Measurements from ENCODE around the gene IKZF1.
A peak's percentile ranks its signal among the peaks of the same experiment; 100 is the strongest.

The IKZF1 gene

DNA sequence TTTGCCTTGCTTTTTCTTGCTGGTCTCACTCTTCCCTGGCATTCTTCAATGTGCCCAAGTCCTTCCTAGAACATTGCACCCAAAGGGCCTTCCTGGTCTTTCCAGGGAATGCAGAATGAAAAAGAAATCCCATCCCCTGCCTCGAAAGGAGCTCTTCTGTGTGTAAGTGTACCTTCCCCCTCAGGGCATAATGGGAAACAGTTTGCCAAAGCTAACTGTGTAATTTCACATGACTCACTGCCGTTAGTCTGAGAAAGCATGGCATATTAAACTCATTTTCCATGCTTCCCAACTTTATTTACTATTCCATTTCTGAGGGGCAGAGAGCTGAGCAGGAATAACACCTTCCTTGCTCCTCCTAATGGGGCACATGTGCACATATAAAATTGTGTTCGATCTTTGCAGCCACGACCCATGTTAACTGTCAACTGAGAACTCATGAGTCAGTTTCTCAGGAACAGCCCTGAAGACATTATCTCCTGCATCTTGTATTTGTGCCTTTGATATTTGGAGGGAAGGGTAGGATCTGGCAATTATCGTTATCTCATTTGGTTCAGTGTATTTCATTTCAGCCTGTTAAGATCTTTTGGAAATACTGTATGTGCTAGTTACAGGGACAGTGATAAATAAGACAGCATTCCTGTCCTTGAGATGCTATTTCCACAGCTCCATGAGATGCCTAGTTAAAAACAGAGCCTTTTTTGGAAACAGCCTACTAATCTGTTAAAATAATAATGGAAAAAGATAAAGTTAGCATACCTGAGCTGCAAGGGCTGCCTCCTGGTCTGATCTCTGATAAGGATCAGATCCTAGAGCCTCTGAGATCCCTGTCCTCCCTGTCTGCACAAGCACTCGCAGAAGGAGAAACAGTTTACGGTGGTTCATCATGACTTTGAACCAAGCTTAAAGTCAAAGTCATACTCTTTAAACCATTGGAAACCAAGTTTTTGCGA lies 42.3 kb downstream of the IKZF1 start:
- peaks cover 89% of the 10 kb centered on the region for H3K4me1 ChIP-seq (ENCODE audit: control insufficient read depth, insufficient read depth, low read length, poor library complexity, severe bottlenecking)
- no peaks in the 10 kb centered on the region for H3K27me3 ChIP-seq (replicated peaks; ENCODE audit: control insufficient read depth, insufficient read depth, low read length, poor library complexity, severe bottlenecking)
- H3K9me3 ChIP-seq (ENCODE audit: control insufficient read depth, low read length) = no peaks in the 10 kb centered on the region
- H3K4me3 ChIP-seq (ENCODE audit: insufficient read depth, low read depth, low read length, poor library complexity, severe bottlenecking) = peak overlapping the region; percentile 34
- H3K36me3 ChIP-seq (ENCODE audit: control insufficient read depth, insufficient read depth, low read length) = peaks cover 27% of the 10 kb centered on the region
- no peak for DNase-seq
- peak overlapping the region; percentile 94 for H3K27ac ChIP-seq (ENCODE audit: insufficient read depth, low read length, poor library complexity, severe bottlenecking)

DNA sequence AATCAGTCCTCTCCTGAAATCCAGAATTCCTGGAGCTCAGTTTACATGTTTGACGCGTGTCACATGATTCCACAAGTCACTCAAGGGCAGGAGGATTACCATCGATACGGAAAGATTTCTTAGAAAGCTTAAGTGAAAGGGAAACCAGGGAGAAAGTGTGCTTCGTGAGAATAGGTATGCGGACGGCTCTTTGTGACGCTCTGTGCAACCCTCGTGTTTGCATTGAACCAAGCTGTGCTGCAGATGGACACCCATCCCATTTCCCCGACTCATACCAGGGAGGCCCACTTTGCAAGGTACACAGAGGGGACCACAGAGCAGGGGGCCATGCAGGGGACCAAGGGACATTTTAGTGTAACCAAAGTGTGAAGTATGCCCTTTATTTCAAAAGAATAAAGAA lies 43.2 kb downstream of the IKZF1 start:
- H3K9me3 ChIP-seq (ENCODE audit: control insufficient read depth, low read length) = no peaks in the 10 kb centered on the region
- H3K27me3 ChIP-seq (replicated peaks; ENCODE audit: control insufficient read depth, insufficient read depth, low read length, poor library complexity, severe bottlenecking) = no peaks in the 10 kb centered on the region
- H3K27ac ChIP-seq (ENCODE audit: insufficient read depth, low read length, poor library complexity, severe bottlenecking) = peak overlapping the region; percentile 94
- DNase-seq = peak in 1 of 3 donors; percentile 32
- peaks cover 85% of the 10 kb centered on the region for H3K4me1 ChIP-seq (ENCODE audit: control insufficient read depth, insufficient read depth, low read length, poor library complexity, severe bottlenecking)
- H3K36me3 ChIP-seq (ENCODE audit: control insufficient read depth, insufficient read depth, low read length) = peaks cover 27% of the 10 kb centered on the region
- H3K4me3 ChIP-seq (ENCODE audit: insufficient read depth, low read depth, low read length, poor library complexity, severe bottlenecking) = peak overlapping the region; percentile 34

DNA sequence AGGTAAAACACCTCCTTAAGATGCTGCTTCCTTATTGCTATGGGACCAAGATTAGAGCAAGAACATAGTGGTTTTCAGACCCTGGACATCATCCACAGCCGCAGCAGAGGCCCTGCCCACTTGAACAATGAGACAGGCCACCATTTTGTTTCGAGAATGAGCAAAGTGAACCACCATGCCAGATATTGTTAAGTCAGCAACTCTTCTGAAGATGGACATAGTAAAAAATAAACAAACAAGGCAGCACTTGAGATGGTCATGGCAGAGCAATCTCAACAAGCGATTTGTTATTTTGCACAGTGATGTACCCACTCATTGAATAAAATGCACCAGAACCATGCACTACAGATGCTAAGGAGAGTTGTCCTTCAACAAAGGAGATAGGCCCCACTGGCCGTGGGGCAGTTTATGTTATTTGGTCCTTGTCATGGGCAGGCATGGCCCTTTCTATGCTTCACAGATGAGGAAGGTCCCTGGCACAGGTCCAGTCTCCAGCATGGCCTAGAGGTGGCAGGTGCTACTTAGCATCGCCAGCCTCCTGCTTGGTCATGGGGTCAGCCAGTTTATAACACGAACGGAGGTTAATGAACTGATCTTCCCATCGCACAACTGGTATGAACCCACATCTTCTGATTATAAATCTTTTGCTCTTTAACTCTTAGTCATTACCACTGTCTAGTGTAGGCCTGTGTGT lies 44.1 kb downstream of the IKZF1 start:
- DNase-seq = no peak
- Histone ChIP-seq H3K4me1 (ENCODE audit: control insufficient read depth, insufficient read depth, low read length, poor library complexity, severe bottlenecking) (peaks cover 87% of the 10 kb centered on the region), H3K4me3 (ENCODE audit: insufficient read depth, low read depth, low read length, poor library complexity, severe bottlenecking) (no peak overlapping the region), H3K27me3 (replicated peaks; ENCODE audit: control insufficient read depth, insufficient read depth, low read length, poor library complexity, severe bottlenecking) (no peaks in the 10 kb centered on the region), H3K36me3 (ENCODE audit: control insufficient read depth, insufficient read depth, low read length) (peaks cover 32% of the 10 kb centered on the region), H3K9me3 (ENCODE audit: control insufficient read depth, low read length) (no peaks in the 10 kb centered on the region), H3K27ac (ENCODE audit: insufficient read depth, low read length, poor library complexity, severe bottlenecking) (peak overlapping the region; percentile 94)

DNA sequence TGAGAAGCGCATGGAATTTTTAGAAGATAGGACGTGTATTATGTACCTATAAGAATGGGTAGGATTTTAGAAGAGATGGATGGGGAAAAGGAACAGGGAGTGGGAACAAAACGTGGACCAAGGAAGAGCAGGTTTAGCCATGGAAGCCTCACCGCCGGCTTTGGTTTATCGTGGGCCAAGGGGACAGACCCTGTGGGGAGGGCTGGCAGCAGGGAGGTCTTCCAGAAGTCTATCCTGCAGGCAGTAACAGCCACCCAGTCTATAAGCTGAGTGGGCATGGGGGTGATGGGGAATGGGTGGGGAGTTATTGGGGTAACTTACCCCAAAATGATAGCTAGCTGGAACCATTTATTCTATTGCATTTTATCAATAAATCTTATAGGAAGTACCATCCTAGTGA lies 44.9 kb downstream of the IKZF1 start:
- Histone ChIP-seq H3K27me3 (replicated peaks; ENCODE audit: control insufficient read depth, insufficient read depth, low read length, poor library complexity, severe bottlenecking) (no peaks in the 10 kb centered on the region), H3K27ac (ENCODE audit: insufficient read depth, low read length, poor library complexity, severe bottlenecking) (peak overlapping the region; percentile 94), H3K9me3 (ENCODE audit: control insufficient read depth, low read length) (no peaks in the 10 kb centered on the region), H3K4me1 (ENCODE audit: control insufficient read depth, insufficient read depth, low read length, poor library complexity, severe bottlenecking) (peaks cover 87% of the 10 kb centered on the region), H3K36me3 (ENCODE audit: control insufficient read depth, insufficient read depth, low read length) (peaks cover 34% of the 10 kb centered on the region), H3K4me3 (ENCODE audit: insufficient read depth, low read depth, low read length, poor library complexity, severe bottlenecking) (no peak overlapping the region)
- no peak for DNase-seq

GRCh38 chr7:50349963-50350944 lies 45.7 kb downstream of the IKZF1 start:
- Histone ChIP-seq H3K36me3 (ENCODE audit: control insufficient read depth, insufficient read depth, low read length) (peaks cover 39% of the 10 kb centered on the region), H3K27me3 (replicated peaks; ENCODE audit: control insufficient read depth, insufficient read depth, low read length, poor library complexity, severe bottlenecking) (no peaks in the 10 kb centered on the region), H3K4me3 (ENCODE audit: insufficient read depth, low read depth, low read length, poor library complexity, severe bottlenecking) (peak overlapping the region; percentile 15), H3K9me3 (ENCODE audit: control insufficient read depth, low read length) (no peaks in the 10 kb centered on the region), H3K4me1 (ENCODE audit: control insufficient read depth, insufficient read depth, low read length, poor library complexity, severe bottlenecking) (peaks cover 91% of the 10 kb centered on the region), H3K27ac (ENCODE audit: insufficient read depth, low read length, poor library complexity, severe bottlenecking) (peak overlapping the region; percentile 94)
- peak; percentile 33 to 63 (median 54) for DNase-seq

GRCh38 chr7:50351267-50351666 lies 46.8 kb downstream of the IKZF1 start:
- H3K4me3 ChIP-seq (ENCODE audit: insufficient read depth, low read depth, low read length, poor library complexity, severe bottlenecking) = peak overlapping the region; percentile 18
- peak overlapping the region; percentile 94 for H3K27ac ChIP-seq (ENCODE audit: insufficient read depth, low read length, poor library complexity, severe bottlenecking)
- H3K4me1 ChIP-seq (ENCODE audit: control insufficient read depth, insufficient read depth, low read length, poor library complexity, severe bottlenecking) = peaks cover 89% of the 10 kb centered on the region
- DNase-seq = no peak
- peaks cover 39% of the 10 kb centered on the region for H3K36me3 ChIP-seq (ENCODE audit: control insufficient read depth, insufficient read depth, low read length)
- H3K9me3 ChIP-seq (ENCODE audit: control insufficient read depth, low read length) = no peaks in the 10 kb centered on the region
- H3K27me3 ChIP-seq (replicated peaks; ENCODE audit: control insufficient read depth, insufficient read depth, low read length, poor library complexity, severe bottlenecking) = no peaks in the 10 kb centered on the region

GRCh38 chr7:50352282-50352681 lies 47.8 kb downstream of the IKZF1 start:
- DNase-seq = peak in 1 of 3 donors; percentile 39
- no peaks in the 10 kb centered on the region for H3K27me3 ChIP-seq (replicated peaks; ENCODE audit: control insufficient read depth, insufficient read depth, low read length, poor library complexity, severe bottlenecking)
- no peaks in the 10 kb centered on the region for H3K9me3 ChIP-seq (ENCODE audit: control insufficient read depth, low read length)
- peak overlapping the region; percentile 18 for H3K4me3 ChIP-seq (ENCODE audit: insufficient read depth, low read depth, low read length, poor library complexity, severe bottlenecking)
- peaks cover 39% of the 10 kb centered on the region for H3K36me3 ChIP-seq (ENCODE audit: control insufficient read depth, insufficient read depth, low read length)
- H3K4me1 ChIP-seq (ENCODE audit: control insufficient read depth, insufficient read depth, low read length, poor library complexity, severe bottlenecking) = peaks cover 89% of the 10 kb centered on the region
- peak overlapping the region; percentile 94 for H3K27ac ChIP-seq (ENCODE audit: insufficient read depth, low read length, poor library complexity, severe bottlenecking)

- no peaks in the 10 kb centered on the region for H3K9me3 ChIP-seq (ENCODE audit: control insufficient read depth, low read length)
- H3K36me3 ChIP-seq (ENCODE audit: control insufficient read depth, insufficient read depth, low read length) = peaks cover 39% of the 10 kb centered on the region
- peak overlapping the region; percentile 94 for H3K27ac ChIP-seq (ENCODE audit: insufficient read depth, low read length, poor library complexity, severe bottlenecking)
- no peak for DNase-seq
- H3K4me3 ChIP-seq (ENCODE audit: insufficient read depth, low read depth, low read length, poor library complexity, severe bottlenecking) = no peak overlapping the region
- peaks cover 89% of the 10 kb centered on the region for H3K4me1 ChIP-seq (ENCODE audit: control insufficient read depth, insufficient read depth, low read length, poor library complexity, severe bottlenecking)
- H3K27me3 ChIP-seq (replicated peaks; ENCODE audit: control insufficient read depth, insufficient read depth, low read length, poor library complexity, severe bottlenecking) = no peaks in the 10 kb centered on the region
Observed at GRCh38 chr7:50352751-50353150, 48.2 kb downstream of the IKZF1 start.

DNA sequence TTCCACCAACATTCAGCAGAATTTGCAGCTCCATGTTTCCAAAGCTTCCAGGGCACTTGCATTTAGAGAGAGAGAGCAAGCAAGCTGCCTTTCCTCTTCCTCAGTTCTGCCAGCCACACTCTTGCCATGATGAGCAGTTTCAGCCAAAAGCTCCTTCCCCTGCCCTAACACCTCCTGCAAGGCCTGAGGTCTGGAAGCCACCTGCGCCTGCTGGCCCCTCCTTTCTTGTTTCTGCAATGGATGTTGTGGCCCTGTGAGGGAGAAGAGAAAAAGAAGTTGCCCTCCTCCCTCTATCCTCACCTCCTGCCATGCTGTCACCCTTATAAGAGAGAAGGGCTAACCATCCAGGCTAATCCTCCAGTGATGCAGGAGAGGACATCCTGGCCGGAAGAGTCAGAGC lies 48.7 kb downstream of the IKZF1 start:
- H3K36me3 ChIP-seq (ENCODE audit: control insufficient read depth, insufficient read depth, low read length) = peaks cover 38% of the 10 kb centered on the region
- H3K9me3 ChIP-seq (ENCODE audit: control insufficient read depth, low read length) = no peaks in the 10 kb centered on the region
- H3K4me3 ChIP-seq (ENCODE audit: insufficient read depth, low read depth, low read length, poor library complexity, severe bottlenecking) = no peak overlapping the region
- H3K27ac ChIP-seq (ENCODE audit: insufficient read depth, low read length, poor library complexity, severe bottlenecking) = peak overlapping the region; percentile 94
- no peak for DNase-seq
- H3K4me1 ChIP-seq (ENCODE audit: control insufficient read depth, insufficient read depth, low read length, poor library complexity, severe bottlenecking) = peaks cover 89% of the 10 kb centered on the region
- no peaks in the 10 kb centered on the region for H3K27me3 ChIP-seq (replicated peaks; ENCODE audit: control insufficient read depth, insufficient read depth, low read length, poor library complexity, severe bottlenecking)

Measured in effector memory CD4-positive, alpha-beta T cell (primary cell).